Activated CD4-positive, alpha-beta T cell treated with anti-CD3 and anti-CD28 coated beads, Interleukin-2, amount 10 ng/mL, durations not matched to agents 7 days and 5 days (primary cell): ENCODE results near the gene OPRM1. TPM values are rescaled to one million over a fixed set of nuclear protein-coding genes. Genes with fewer than 3 reads are reported as not detected.
"Not testable (repeated sequence)": the region's sequence is repeated elsewhere in the genome, so short reads cannot be mapped to it uniquely, and the experiment has no call there.

Experiments used
- CTCF ChIA-PET: fragments of 350-600 bp; sonication (Branson Sonifier 250); formaldehyde crosslinking; loops from one replicate; lab custom pipeline; 2021; ENCODE audit warnings: antibody characterized with exemption; lab: Charles Lee
- POLR2A ChIA-PET: fragments of 350-600 bp; sonication (Branson Sonifier 250); formaldehyde crosslinking; loops from one replicate; lab custom pipeline; 2021; ENCODE audit warnings: antibody characterized with exemption; lab: Charles Lee
- DNase-seq: peaks from one replicate; pipeline ENCODE4 v3.0.0-alpha.2; 2020
- H3K27ac Mint-ChIP-seq: one replicate; pipeline ENCODE4 v1.8.0; 2021; ENCODE audit warnings: mild to moderate bottlenecking, moderate library complexity, mixed read lengths
- H3K27me3 Mint-ChIP-seq: one replicate; pipeline ENCODE4 v1.8.0; 2021; ENCODE audit warnings: mixed read lengths
- H3K36me3 Mint-ChIP-seq: one replicate; pipeline ENCODE4 v1.8.0; 2021; ENCODE audit warnings: low read depth, mixed read lengths
- H3K4me1 Mint-ChIP-seq: one replicate; pipeline ENCODE4 v1.8.0; 2021; ENCODE audit warnings: mixed read lengths
- H3K4me3 Mint-ChIP-seq: one replicate; pipeline ENCODE4 v1.8.0; 2021; ENCODE audit warnings: mild to moderate bottlenecking, moderate library complexity, mixed read lengths
- H3K9me3 Mint-ChIP-seq: one replicate; pipeline ENCODE4 v1.8.0; 2021; ENCODE audit warnings: mixed read lengths
- total RNA-seq, 2 experiments: library from RNA; stranded (reverse); gene quantifications; one replicate each; pipeline ENCODE4 v1.2.3, GENCODE V29; 2021

OPRM1 gene
- total RNA-seq, 2 experiments from 2014 or later: not detected

- no peak overlapping the region for H3K4me3 Mint-ChIP-seq
- ChIA-PET CTCF (interaction anchor here (1.8 kb wide), 1 partner anchor 48 kb away, joined by 6 read pairs; no protein-coding TSS in a partner anchor), POLR2A (no interaction called here)
- peaks cover 33% of the 10 kb centered on the region for H3K36me3 Mint-ChIP-seq
- no peak for DNase-seq
- no peaks in the 10 kb centered on the region for H3K27me3 Mint-ChIP-seq
- peaks cover 2% of the 10 kb centered on the region for H3K9me3 Mint-ChIP-seq
- H3K4me1 Mint-ChIP-seq: peaks cover 61% of the 10 kb centered on the region
- peak overlapping the region; percentile 13 for H3K27ac Mint-ChIP-seq
These were observed 189.5 kb downstream of the OPRM1 start for GRCh38 chr6:154228521-154228905.

DNA sequence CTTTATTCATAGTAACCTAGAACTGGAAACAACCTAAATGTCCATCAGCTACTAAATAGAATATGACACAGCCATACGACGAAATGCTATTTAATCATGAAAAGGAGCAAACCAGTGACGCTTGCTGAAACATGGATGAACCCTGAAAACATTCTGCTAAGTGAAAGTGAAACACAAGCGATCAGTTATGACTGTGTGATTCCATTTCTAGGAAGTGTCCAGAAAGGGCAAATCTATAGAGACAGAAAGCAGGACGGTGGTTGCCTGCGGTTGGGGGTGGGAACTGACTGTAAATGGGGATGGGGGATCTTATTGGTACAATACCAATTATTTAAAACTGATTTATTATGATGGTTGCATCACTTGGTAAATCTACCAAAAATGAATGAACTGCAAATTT lies 190.7 kb downstream of the OPRM1 start:
- peak overlapping the region; percentile 93 for H3K27ac Mint-ChIP-seq
- DNase-seq: peak; percentile 62
- H3K36me3 Mint-ChIP-seq: peaks cover 35% of the 10 kb centered on the region
- H3K27me3 Mint-ChIP-seq: no peaks in the 10 kb centered on the region
- POLR2A ChIA-PET: interaction anchor here (0.6 kb wide), 1 partner anchor 15 kb away, joined by 3 read pairs; no protein-coding TSS in a partner anchor
- peak overlapping the region; percentile 62 for H3K4me3 Mint-ChIP-seq
- peaks cover 2% of the 10 kb centered on the region for H3K9me3 Mint-ChIP-seq
- CTCF ChIA-PET: no interaction called here
- H3K4me1 Mint-ChIP-seq: peaks cover 65% of the 10 kb centered on the region

DNA sequence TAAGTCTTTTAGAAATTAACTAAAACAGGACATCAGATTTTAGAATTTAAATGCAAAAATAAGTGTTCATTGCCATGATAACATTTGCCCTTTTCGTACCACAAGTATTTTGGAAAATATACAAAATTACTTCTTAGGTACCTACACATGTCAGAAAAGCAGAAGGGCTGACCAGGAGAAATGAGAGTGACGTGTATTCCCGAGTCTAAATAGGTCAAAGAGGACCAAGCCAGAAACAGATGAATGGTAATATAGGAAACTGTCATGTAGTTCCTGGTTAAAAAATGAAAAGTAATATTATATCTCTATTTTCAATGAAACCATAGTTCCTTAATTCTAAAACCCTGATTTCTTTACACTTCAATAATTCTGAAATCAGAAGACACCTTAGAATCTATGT lies 191.4 kb downstream of the OPRM1 start:
- Mint-ChIP-seq H3K4me1 (peaks cover 67% of the 10 kb centered on the region), H3K27me3 (no peaks in the 10 kb centered on the region), H3K9me3 (peaks cover under 1% of the 10 kb centered on the region), H3K36me3 (peaks cover 37% of the 10 kb centered on the region), H3K4me3 (peak overlapping the region; percentile 62), H3K27ac (peak overlapping the region; percentile 93)
- CTCF ChIA-PET: no interaction called here
- POLR2A ChIA-PET: no interaction called here
- DNase-seq: no peak

- H3K36me3 Mint-ChIP-seq: peaks cover 39% of the 10 kb centered on the region
- H3K27ac Mint-ChIP-seq: peak overlapping the region; percentile 71
- POLR2A ChIA-PET: no interaction called here
- peaks cover 63% of the 10 kb centered on the region for H3K4me1 Mint-ChIP-seq
- CTCF ChIA-PET: interaction anchor here (1.1 to 2.2 kb wide), 2 partner anchors 8 to 11 kb away, joined by 3 to 7 read pairs; no protein-coding TSS in a partner anchor
- H3K9me3 Mint-ChIP-seq: no peaks in the 10 kb centered on the region
- no peaks in the 10 kb centered on the region for H3K27me3 Mint-ChIP-seq
- DNase-seq: no peak
- peak overlapping the region; percentile 23 for H3K4me3 Mint-ChIP-seq
These were observed 192.0 kb downstream of the OPRM1 start for GRCh38 chr6:154230910-154231595.

DNA sequence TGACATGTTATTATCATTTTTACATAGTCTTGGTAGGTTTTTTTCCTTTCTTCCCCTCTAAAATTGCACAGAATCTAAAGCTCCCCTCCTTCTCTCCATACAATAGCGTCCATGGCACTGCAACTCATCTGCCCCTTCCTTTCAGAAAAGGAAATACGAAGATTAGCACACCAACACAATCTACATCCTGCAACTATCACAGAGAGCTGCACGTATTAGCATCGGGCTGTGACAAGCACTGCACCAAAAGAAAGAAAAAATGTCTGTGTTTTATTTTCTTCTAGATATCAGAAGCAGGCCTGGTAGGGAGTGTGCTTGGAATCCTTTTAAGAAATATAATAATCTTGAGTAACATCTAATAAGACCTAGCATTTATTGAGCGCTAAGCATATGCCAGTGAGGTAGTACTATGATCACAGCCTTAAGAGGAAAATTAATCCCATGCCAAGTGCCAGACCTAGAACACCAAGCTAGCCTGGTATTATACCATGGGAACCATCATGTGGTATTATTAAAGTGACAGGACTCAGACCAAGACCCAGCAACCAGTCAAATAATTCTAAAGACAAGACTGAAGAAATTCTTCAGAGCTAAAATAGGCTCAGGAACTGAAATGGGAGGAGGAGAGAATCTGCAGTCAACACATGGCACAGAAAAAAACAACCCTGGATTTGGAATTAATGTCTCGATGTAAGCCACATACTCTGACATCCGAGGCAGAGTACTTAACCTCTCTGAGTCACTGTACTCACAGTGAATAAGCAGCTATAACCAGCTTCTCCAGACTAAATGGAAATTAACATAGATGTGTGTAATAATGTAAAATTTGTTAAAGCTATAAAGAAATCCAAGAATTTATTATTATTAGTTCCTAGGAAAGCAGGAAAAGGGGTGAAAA lies 193.2 kb downstream of the OPRM1 start:
- CTCF ChIA-PET: interaction anchor here (0.6 to 2.2 kb wide), 6 partner anchors 8 to 74 kb away, joined by 3 to 7 read pairs (median 3); no protein-coding TSS in a partner anchor
- POLR2A ChIA-PET: no interaction called here
- Mint-ChIP-seq H3K27me3 (no peaks in the 10 kb centered on the region), H3K36me3 (peaks cover 35% of the 10 kb centered on the region), H3K4me1 (peaks cover 65% of the 10 kb centered on the region), H3K4me3 (peak overlapping the region; percentile 23), H3K27ac (peak overlapping the region; percentile 71), H3K9me3 (no peaks in the 10 kb centered on the region)
- no peak for DNase-seq

DNA sequence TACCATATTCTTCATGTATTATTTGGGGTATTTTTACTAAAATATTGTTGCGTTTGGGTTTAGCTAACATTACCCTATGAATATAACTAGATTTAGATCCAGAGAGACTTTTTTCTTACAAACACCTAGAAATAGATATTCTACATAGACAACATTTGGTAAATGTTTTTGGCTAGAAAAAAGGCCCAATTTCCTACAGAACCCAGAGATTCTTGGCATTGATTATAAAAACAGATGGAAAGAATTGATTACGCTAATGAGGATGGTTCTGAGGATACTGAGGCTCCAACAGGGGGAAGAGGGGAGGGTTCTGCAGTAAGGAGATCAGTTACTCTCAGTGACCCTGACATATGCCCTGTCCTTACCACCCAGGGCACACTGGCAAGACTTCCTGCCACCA lies 194.3 kb downstream of the OPRM1 start:
- Mint-ChIP-seq H3K36me3 (peaks cover 30% of the 10 kb centered on the region), H3K27ac (no peak overlapping the region), H3K27me3 (no peaks in the 10 kb centered on the region), H3K4me3 (no peak overlapping the region), H3K9me3 (no peaks in the 10 kb centered on the region), H3K4me1 (peaks cover 64% of the 10 kb centered on the region)
- ChIA-PET CTCF (interaction anchor here (0.9 to 2.2 kb wide), 3 partner anchors 8 to 15 kb away, joined by 3 to 7 read pairs (median 7); no protein-coding TSS in a partner anchor), POLR2A (no interaction called here)
- DNase-seq: no peak

GRCh38 chr6:154234019-154234772 lies 195.2 kb downstream of the OPRM1 start:
- peaks cover 63% of the 10 kb centered on the region for H3K4me1 Mint-ChIP-seq
- no peaks in the 10 kb centered on the region for H3K9me3 Mint-ChIP-seq
- H3K4me3 Mint-ChIP-seq: no peak overlapping the region
- ChIA-PET POLR2A (no interaction called here), CTCF (interaction anchor here (0.6 to 1.4 kb wide), 2 partner anchors 33 to 931 kb away, joined by 3 read pairs; no protein-coding TSS in a partner anchor)
- H3K36me3 Mint-ChIP-seq: peaks cover 28% of the 10 kb centered on the region
- peak overlapping the region; percentile 78 for H3K27ac Mint-ChIP-seq
- H3K27me3 Mint-ChIP-seq: no peaks in the 10 kb centered on the region
- no peak for DNase-seq

DNA sequence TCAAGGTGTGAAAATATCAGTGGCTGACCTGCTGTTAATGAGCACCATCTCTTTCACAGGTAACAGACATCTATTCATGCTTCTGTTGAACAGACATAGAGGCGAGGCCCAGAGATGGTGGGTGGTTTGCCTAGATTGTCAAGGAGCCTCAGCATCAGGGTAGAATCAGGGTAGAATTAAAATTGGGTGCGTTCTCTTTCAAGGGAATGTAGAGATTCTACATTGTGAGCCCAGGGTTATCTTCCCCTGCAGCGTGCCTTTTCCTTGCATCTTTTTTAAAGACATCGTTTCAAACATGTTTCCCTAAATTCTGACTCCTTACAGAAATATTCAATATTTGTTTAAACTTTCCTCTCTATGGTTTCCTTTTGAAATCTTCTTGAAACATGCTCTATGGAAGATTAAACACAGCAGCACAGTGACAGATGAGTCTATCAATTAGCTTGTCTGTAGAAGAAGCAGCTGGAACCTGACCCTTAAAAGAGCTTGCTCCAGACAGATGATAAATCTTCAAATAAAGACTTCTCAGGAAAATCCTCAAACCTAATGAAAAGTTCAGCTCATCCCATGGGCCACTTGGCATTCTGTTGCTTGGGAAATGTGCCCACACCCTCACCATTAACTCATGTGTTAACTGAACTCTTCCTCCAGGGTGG lies 197.7 kb downstream of the OPRM1 start:
- POLR2A ChIA-PET: no interaction called here
- Mint-ChIP-seq H3K4me3 (no peak overlapping the region), H3K27ac (no peak overlapping the region), H3K36me3 (peaks cover 31% of the 10 kb centered on the region), H3K9me3 (peaks cover 4% of the 10 kb centered on the region), H3K4me1 (peaks cover 61% of the 10 kb centered on the region), H3K27me3 (no peaks in the 10 kb centered on the region)
- no peak for DNase-seq
- CTCF ChIA-PET: interaction anchor here (1.1 to 1.5 kb wide), 3 partner anchors 15 to 41 kb away, joined by 3 to 4 read pairs (median 4); no protein-coding TSS in a partner anchor

- no peaks in the 10 kb centered on the region for H3K27me3 Mint-ChIP-seq
- H3K9me3 Mint-ChIP-seq: peaks cover 10% of the 10 kb centered on the region
- no peak overlapping the region for H3K27ac Mint-ChIP-seq
- ChIA-PET POLR2A (no interaction called here), CTCF (no interaction called here)
- DNase-seq: no peak
- peaks cover 64% of the 10 kb centered on the region for H3K4me1 Mint-ChIP-seq
- H3K36me3 Mint-ChIP-seq: peaks cover 48% of the 10 kb centered on the region
- no peak overlapping the region for H3K4me3 Mint-ChIP-seq
These were observed 199.8 kb downstream of the OPRM1 start for GRCh38 chr6:154238831-154239230.

GRCh38 chr6:154239392-154239791 lies 200.4 kb downstream of the OPRM1 start:
- Mint-ChIP-seq H3K4me3 (no peak overlapping the region), H3K27ac (peak overlapping the region; percentile 36), H3K36me3 (peaks cover 51% of the 10 kb centered on the region), H3K9me3 (peaks cover 10% of the 10 kb centered on the region), H3K4me1 (peaks cover 64% of the 10 kb centered on the region), H3K27me3 (no peaks in the 10 kb centered on the region)
- ChIA-PET POLR2A (no interaction called here), CTCF (no interaction called here)
- DNase-seq: no peak

GRCh38 chr6:154241061-154241460 lies 202.0 kb downstream of the OPRM1 start:
- DNase-seq, POLR2A ChIA-PET, H3K4me3 Mint-ChIP-seq, H3K27me3 Mint-ChIP-seq, H3K27ac Mint-ChIP-seq: not testable (repeated sequence)
- peaks cover 10% of the 10 kb centered on the region for H3K9me3 Mint-ChIP-seq
- CTCF ChIA-PET: interaction anchor here (0.6 to 2.3 kb wide), 4 partner anchors 9 to 391 kb away, joined by 3 to 8 read pairs (median 6); no protein-coding TSS in a partner anchor
- H3K4me1 Mint-ChIP-seq: peaks cover 73% of the 10 kb centered on the region
- H3K36me3 Mint-ChIP-seq: peaks cover 54% of the 10 kb centered on the region

DNA sequence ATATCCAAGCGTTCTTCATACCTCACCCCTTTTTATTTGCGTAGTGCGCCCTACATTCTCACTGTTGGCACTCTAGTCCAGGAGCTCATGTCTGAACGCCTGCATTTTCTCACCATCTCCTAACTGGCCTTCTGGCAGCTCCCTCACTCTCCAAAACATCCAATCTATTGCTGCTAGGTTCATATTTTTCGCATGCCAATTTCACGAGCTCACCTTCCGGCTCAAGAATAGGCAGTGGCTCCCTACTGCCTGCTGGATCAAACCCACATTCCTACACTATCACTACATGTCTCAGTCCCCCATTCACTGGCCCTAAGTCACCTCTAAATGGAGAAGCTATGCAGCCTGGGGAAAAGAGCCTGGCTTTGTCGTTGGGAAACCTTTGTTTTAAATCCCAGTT lies 202.5 kb downstream of the OPRM1 start:
- H3K4me1 Mint-ChIP-seq: peaks cover 76% of the 10 kb centered on the region
- POLR2A ChIA-PET: no interaction called here
- H3K9me3 Mint-ChIP-seq: peaks cover 10% of the 10 kb centered on the region
- peaks cover 57% of the 10 kb centered on the region for H3K36me3 Mint-ChIP-seq
- no peak overlapping the region for H3K27ac Mint-ChIP-seq
- CTCF ChIA-PET: interaction anchor here (0.6 to 2.3 kb wide), 4 partner anchors 9 to 391 kb away, joined by 3 to 8 read pairs (median 6); no protein-coding TSS in a partner anchor
- no peak overlapping the region for H3K4me3 Mint-ChIP-seq
- H3K27me3 Mint-ChIP-seq: no peaks in the 10 kb centered on the region
- DNase-seq: no peak
